GM23248 (cell line): ENCODE data around the gene ZFAND3.

ENCODE experiments used
- EZH2 ChIP-seq: fragments of 200-600 bp; sonication (generic); IDR thresholded peaks from 2 replicates; pipeline ENCODE4 v1.6.1; 2018; ENCODE audit warnings: antibody characterized with exemption, mild to moderate bottlenecking; ENCODE audit not compliant: insufficient read depth, poor library complexity, severe bottlenecking
- EZH2phosphoT487 ChIP-seq: fragments of 200-600 bp; sonication (generic); IDR thresholded peaks from 2 replicates; pipeline ENCODE4 v1.6.1; 2018; ENCODE audit warnings: antibody characterized with exemption, moderate library complexity, mild to moderate bottlenecking, low read depth; ENCODE audit not compliant: insufficient read depth

GRCh38 chr6:38047562-38047961 is 228.0 kb downstream of the ZFAND3 start:
- TF ChIP-seq EZH2 (no peak), EZH2phosphoT487 (no peak)
